ENCODE data around the gene ANGPTL2.

The ANGPTL2 gene

GRCh38 chr9:127055745-127056402 lies 66.6 kb downstream of the ANGPTL2 start:
- DNase-seq, result no peak

DNA sequence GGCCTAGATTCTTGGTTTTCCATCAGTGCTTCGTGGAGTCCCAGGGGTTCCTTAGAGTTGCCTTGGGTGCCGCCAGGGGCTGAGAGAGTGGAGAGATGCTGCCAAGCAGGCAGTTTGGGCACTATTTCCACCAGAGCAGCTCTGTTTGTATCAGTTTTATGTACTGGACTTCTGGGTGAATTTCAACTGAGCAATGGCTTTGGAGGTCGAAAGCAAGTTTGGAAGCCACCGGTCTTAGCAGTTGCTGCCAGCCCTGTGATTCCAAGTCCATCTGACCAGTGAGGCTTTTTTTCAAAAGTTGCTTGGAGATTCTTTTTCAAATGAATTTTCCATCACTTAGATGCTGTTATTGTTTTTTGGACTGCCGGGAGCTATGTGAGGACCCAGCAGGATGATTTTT lies 68.5 kb downstream of the ANGPTL2 start:
- peak in 1 of 56 donors; percentile 12 for DNase-seq

- no peak for DNase-seq
Measured at GRCh38 chr9:127053057-127053821, 69.2 kb downstream of the ANGPTL2 start.

DNA sequence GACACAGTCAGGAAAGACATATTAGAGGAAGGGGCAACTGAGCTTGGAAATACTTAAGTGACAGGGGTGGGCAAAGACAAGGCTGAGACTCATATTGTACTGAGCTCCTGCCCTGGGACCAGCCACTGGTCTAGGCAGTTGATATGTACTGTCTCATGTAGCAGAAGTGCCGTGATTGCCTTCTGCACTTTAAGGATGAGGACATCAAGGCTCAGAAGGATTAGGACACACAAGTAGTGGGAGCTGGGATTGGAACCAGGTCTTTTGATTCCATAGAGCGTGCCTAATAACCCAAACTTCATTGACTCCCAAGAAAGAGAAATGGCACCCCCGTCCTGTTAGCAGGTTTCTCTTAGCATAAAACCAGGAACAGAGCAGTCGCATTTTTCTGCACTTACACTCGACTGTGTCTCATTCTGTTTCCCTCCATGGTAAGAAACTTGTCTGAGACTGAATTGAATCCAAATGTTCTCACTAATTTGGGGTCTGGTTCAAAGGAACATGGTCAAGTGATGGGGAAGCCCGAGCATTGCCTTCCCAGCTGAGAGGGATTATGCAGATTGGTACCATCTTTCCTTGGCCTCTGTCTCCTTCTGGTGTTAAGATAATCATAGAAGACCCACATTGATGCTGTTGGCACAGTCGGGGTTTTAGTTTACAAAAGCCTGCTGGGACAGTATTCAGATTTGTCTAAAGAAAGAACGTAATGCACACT lies 70.4 kb downstream of the ANGPTL2 start:
- no peak for DNase-seq

DNA sequence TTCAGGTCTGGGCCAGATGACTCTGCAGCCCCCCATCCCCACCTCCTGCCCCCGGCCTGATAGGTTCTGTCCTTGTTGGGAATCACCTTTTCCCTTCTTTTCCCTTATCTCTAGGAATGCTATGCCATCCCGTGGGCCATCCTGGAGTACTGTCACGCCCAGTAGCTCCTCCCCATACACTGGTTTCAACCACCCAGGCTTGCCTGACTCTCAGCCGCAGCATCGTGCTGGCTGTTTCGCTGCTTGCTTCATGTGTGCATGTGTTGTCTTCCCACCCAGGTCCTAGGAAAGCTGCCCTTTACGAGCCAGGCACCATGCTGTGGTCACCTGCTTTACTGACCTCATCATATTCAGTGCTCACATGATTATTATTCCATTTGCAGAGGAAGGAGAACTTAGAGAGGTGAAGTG lies 71.8 kb downstream of the ANGPTL2 start:
- DNase-seq, result no peak

DNA sequence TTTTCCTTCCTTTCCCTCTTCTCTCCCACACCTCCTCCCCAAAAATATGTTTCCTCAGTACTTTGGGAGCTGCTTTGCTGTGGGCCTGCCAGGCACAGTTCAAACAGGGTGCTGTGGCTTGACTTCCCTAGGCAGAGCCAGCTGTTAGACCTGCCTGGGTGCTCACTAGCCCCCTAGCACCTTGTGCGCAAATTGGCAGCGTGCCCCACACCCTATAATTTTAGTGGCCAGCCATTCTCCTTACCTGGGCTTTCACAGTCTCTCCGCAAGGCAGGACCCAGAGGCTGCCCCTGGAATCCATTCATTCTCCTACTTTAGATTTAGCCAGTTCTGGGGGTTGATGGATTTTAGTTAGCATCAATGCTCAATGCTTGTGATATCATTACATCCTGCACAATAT lies 72.3 kb downstream of the ANGPTL2 start:
- DNase-seq, result no peak

- no peak for DNase-seq
Measured at GRCh38 chr9:127049581-127049980, 72.9 kb downstream of the ANGPTL2 start.

- DNase-seq, result peak in 6 of 56 donors; percentile 25 to 49 (median 32)
Measured at GRCh38 chr9:127049044-127049443, 73.4 kb downstream of the ANGPTL2 start.

DNA sequence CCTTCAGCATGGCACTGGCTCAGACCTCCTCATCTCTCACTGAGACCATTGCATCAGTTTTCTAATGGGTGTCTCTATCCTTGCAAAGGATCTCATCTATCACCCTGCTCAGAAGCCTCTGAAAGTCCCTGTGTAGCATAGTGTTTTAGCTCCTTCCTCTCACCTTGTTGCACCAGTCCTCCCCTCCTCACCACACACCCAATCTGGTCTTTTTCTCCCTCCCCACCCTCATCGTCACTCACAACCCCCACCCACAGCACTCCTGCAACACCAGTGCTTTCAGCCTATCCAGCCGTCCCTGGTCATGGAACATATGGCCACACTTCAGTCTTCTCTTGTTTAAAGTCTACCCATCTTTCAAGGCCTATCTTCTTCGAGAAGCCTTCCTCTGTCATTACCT lies 74.5 kb downstream of the ANGPTL2 start:
- no peak for DNase-seq

GRCh38 chr9:127045148-127045547 lies 77.3 kb downstream of the ANGPTL2 start:
- DNase-seq, result no peak

GRCh38 chr9:127039492-127039891 lies 82.9 kb downstream of the ANGPTL2 start:
- no peak for DNase-seq

DNA sequence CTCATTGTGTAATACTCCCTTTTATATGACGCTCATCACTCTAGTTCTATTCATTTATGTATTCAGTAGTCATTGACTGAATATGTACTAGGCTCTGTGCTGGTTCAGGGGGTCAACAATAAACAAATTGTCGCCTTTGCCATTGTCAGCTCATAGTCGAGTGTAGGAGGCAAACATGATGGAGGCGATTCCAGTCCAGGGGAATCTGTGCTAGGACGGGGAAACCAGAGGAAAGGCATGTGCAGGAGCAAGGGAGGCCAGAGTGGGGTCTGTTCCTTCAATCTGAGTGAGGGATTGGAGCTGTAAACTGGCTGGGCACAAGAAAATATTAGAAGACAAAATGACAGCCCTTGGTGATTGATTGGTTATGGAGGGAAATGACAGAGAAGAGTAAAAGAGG lies 83.9 kb downstream of the ANGPTL2 start:
- DNase-seq, result no peak

Measured in amygdala (tissue), 56 donors.